ENCODE measurements around the gene IL1RAP. TPM values are rescaled to one million over a fixed set of nuclear protein-coding genes. Genes with fewer than 3 reads are reported as not detected.

The IL1RAP gene
- total and polyA plus RNA-seq, 7 donors = 1.2 to 13.0 (median 2.9) TPM

DNA sequence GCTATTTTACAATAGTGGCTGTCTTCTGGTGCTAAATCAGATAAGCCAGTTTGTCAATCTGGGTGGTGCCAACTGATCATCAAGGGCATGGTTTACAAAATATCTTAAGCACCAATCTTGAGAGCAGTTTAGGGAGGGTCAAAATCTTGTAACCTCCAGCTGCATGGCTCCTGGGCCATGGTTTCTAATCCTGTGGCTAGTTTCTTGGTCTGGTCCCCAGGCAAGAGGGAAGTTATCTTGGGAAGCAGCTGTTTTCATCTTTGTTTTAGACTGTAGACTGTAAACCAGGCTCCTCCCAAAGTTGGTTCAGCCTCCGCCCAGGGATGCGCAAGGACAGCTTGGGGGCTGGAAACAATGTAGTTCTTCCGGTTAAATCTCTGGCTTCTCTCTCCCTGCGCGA is 166.8 kb downstream of the IL1RAP start:
- no peaks in the 10 kb centered on the region for H3K4me1 ChIP-seq
- TF ChIP-seq POLR2AphosphoS5 (IDR thresholded peaks at IDR 0.05) (no peak), EP300 (IDR thresholded peaks at IDR 0.05) (no peak), POLR2A (IDR thresholded peaks at IDR 0.05) (no peak)
- TF ChIP-seq, protein P1, sequence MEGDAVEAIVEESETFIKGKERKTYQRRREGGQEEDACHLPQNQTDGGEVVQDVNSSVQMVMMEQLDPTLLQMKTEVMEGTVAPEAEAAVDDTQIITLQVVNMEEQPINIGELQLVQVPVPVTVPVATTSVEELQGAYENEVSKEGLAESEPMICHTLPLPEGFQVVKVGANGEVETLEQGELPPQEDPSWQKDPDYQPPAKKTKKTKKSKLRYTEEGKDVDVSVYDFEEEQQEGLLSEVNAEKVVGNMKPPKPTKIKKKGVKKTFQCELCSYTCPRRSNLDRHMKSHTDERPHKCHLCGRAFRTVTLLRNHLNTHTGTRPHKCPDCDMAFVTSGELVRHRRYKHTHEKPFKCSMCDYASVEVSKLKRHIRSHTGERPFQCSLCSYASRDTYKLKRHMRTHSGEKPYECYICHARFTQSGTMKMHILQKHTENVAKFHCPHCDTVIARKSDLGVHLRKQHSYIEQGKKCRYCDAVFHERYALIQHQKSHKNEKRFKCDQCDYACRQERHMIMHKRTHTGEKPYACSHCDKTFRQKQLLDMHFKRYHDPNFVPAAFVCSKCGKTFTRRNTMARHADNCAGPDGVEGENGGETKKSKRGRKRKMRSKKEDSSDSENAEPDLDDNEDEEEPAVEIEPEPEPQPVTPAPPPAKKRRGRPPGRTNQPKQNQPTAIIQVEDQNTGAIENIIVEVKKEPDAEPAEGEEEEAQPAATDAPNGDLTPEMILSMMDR (IDR thresholded peaks at IDR 0.05) = no peak
- WGBS, 2 donors = 95 to 96% methylated on average over 5 of the region's 5 CpGs
- H3K27me3 ChIP-seq = no peaks in the 10 kb centered on the region
- H3K9me3 ChIP-seq = no peaks in the 10 kb centered on the region
- intact Hi-C loops (cut with DNase I) = no loop called here
- H3K4me3 ChIP-seq = no peak overlapping the region
- no peak for DNase-seq
- no peak overlapping the region for H3K27ac ChIP-seq
- H3K36me3 ChIP-seq = no peaks in the 10 kb centered on the region

DNA sequence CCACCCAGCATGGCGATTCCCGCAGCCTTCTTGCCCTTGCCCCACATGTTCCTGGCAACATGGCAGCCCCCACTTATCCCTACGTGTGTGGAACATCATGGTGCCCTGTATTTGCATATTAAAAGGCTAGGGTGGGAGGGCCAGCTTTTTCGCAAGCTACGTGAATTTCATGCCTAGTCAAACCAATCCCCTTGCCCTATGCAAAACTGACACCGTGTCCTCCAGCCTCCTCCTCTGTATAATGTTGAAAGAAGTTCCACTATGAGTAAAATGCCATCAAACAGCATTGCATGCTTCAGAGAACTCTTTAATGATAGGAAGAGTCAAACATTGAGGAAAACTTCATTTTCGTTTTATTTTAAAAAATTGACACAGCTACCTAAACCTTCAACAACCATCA is 170.9 kb downstream of the IL1RAP start:
- Histone ChIP-seq H3K4me3 (no peak overlapping the region), H3K27ac (no peak overlapping the region), H3K36me3 (no peaks in the 10 kb centered on the region), H3K27me3 (no peaks in the 10 kb centered on the region), H3K4me1 (no peaks in the 10 kb centered on the region), H3K9me3 (peaks cover 0 to 2% (median 0%) of the 10 kb centered on the region in 4 donors)
- no peak for DNase-seq
- TF ChIP-seq, protein P1 (IDR thresholded peaks at IDR 0.05) = no peak
- TF ChIP-seq POLR2AphosphoS5 (IDR thresholded peaks at IDR 0.05) = no peak
- no peak for TF ChIP-seq EP300 (IDR thresholded peaks at IDR 0.05)
- no peak for TF ChIP-seq POLR2A (IDR thresholded peaks at IDR 0.05)
- intact Hi-C loops (cut with DNase I) = no loop called here
- 89 to 91% methylated on average over 7 of the region's 7 CpGs for WGBS, 2 donors

- H3K36me3 ChIP-seq = no peaks in the 10 kb centered on the region
- no peak overlapping the region for H3K4me3 ChIP-seq
- no peaks in the 10 kb centered on the region for H3K4me1 ChIP-seq
- H3K27me3 ChIP-seq = no peaks in the 10 kb centered on the region
- TF ChIP-seq POLR2AphosphoS5 (IDR thresholded peaks at IDR 0.05) = no peak
- no peak for TF ChIP-seq EP300 (IDR thresholded peaks at IDR 0.05)
- no peak for TF ChIP-seq POLR2A (IDR thresholded peaks at IDR 0.05)
- TF ChIP-seq, protein P1 (IDR thresholded peaks at IDR 0.05) = no peak
- H3K27ac ChIP-seq = no peak overlapping the region
- WGBS, 2 donors = 87 to 90% methylated on average over 1 of the region's 1 CpG
- intact Hi-C loops (cut with DNase I) = no loop called here
- DNase-seq = no peak
- H3K9me3 ChIP-seq = peaks cover 0 to 2% (median 0%) of the 10 kb centered on the region in 4 donors
Measured at GRCh38 chr3:190686011-190686410, 172.1 kb downstream of the IL1RAP start.

- Histone ChIP-seq H3K4me1 (no peaks in the 10 kb centered on the region), H3K4me3 (no peak overlapping the region), H3K9me3 (peaks cover 0 to 2% (median 0%) of the 10 kb centered on the region in 4 donors), H3K27me3 (no peaks in the 10 kb centered on the region), H3K36me3 (no peaks in the 10 kb centered on the region), H3K27ac (no peak overlapping the region)
- intact Hi-C loops (cut with DNase I) = no loop called here
- DNase-seq = no peak
- TF ChIP-seq POLR2AphosphoS5 (IDR thresholded peaks at IDR 0.05) (no peak), EP300 (IDR thresholded peaks at IDR 0.05) (no peak), POLR2A (IDR thresholded peaks at IDR 0.05) (no peak)
- TF ChIP-seq, protein P1 (IDR thresholded peaks at IDR 0.05) = no peak
- 93 to 95% methylated on average over 6 of the region's 6 CpGs for WGBS, 2 donors
Measured at GRCh38 chr3:190690246-190690645, 176.4 kb downstream of the IL1RAP start.

- TF ChIP-seq POLR2A (IDR thresholded peaks at IDR 0.05) = no peak
- no peak for TF ChIP-seq EP300 (IDR thresholded peaks at IDR 0.05)
- TF ChIP-seq, protein P1 (IDR thresholded peaks at IDR 0.05) = no peak
- no peak for TF ChIP-seq POLR2AphosphoS5 (IDR thresholded peaks at IDR 0.05)
- intact Hi-C loops (cut with DNase I) = no loop called here
Measured at GRCh38 chr3:190692256-190692655, 178.4 kb downstream of the IL1RAP start.

More at GRCh38 chr3:190692256-190692655, 178.4 kb downstream of the IL1RAP start:
- H3K9me3 ChIP-seq = peaks cover 0 to 2% (median 0%) of the 10 kb centered on the region in 4 donors
- DNase-seq = no peak
- no peaks in the 10 kb centered on the region for H3K4me1 ChIP-seq
- H3K27ac ChIP-seq = no peak overlapping the region
- no peaks in the 10 kb centered on the region for H3K27me3 ChIP-seq
- no peaks in the 10 kb centered on the region for H3K36me3 ChIP-seq
- no peak overlapping the region for H3K4me3 ChIP-seq

All from sigmoid colon (tissue), 7 donors.